Nephron progenitor cell (in vitro differentiated cells): Measurements from ENCODE around the gene RAVER2.

ENCODE experiments used
- DNase-seq: peaks from one replicate; pipeline ENCODE4 v3.0.0; 2021
- H3K27ac Mint-ChIP-seq: 2 replicates; pipeline ENCODE4 v1.8.0; 2021; ENCODE audit warnings: mild to moderate bottlenecking, moderate library complexity, mixed read lengths
- H3K27me3 Mint-ChIP-seq: 2 replicates; pipeline ENCODE4 v1.8.0; 2021; ENCODE audit warnings: mild to moderate bottlenecking, low read depth, mixed read lengths; ENCODE audit not compliant: poor library complexity
- H3K36me3 Mint-ChIP-seq: 2 replicates; pipeline ENCODE4 v1.8.0; 2021; ENCODE audit warnings: low read depth, mixed read lengths
- H3K4me1 Mint-ChIP-seq: 2 replicates; pipeline ENCODE4 v1.8.0; 2021; ENCODE audit warnings: mixed read lengths
- H3K4me3 Mint-ChIP-seq: 2 replicates; pipeline ENCODE4 v1.8.0; 2021; ENCODE audit warnings: mild to moderate bottlenecking, moderate library complexity, mixed read lengths
- H3K9me3 Mint-ChIP-seq: 2 replicates; pipeline ENCODE4 v1.8.0; 2021; ENCODE audit warnings: mild to moderate bottlenecking, moderate library complexity, mixed read lengths
- CTCF ChIP-seq: fragments of 200-600 bp; sonication (generic); IDR thresholded peaks from 2 replicates; pipeline ENCODE4 v1.5.0; 2021; ENCODE audit warnings: antibody characterized with exemption

RAVER2 gene

GRCh38 chr1:64874666-64875065 is 129.8 kb downstream of the RAVER2 start:
- Mint-ChIP-seq H3K9me3 (no peaks in the 10 kb centered on the region), H3K27me3 (peaks cover 3% of the 10 kb centered on the region), H3K4me3 (no peak overlapping the region), H3K27ac (no peak overlapping the region), H3K4me1 (no peaks in the 10 kb centered on the region), H3K36me3 (peaks cover 28% of the 10 kb centered on the region)
- DNase-seq, result no peak
- TF ChIP-seq CTCF, result no peak

- Mint-ChIP-seq H3K4me1 (no peaks in the 10 kb centered on the region), H3K4me3 (no peak overlapping the region), H3K27ac (no peak overlapping the region), H3K36me3 (peaks cover 24% of the 10 kb centered on the region), H3K27me3 (peaks cover 3% of the 10 kb centered on the region), H3K9me3 (no peaks in the 10 kb centered on the region)
- no peak for TF ChIP-seq CTCF
- no peak for DNase-seq
Observed at GRCh38 chr1:64875101-64875500, 130.2 kb downstream of the RAVER2 start.

- Mint-ChIP-seq H3K36me3 (peaks cover 23% of the 10 kb centered on the region), H3K9me3 (no peaks in the 10 kb centered on the region), H3K27me3 (peaks cover 3% of the 10 kb centered on the region), H3K4me1 (no peaks in the 10 kb centered on the region), H3K27ac (no peak overlapping the region), H3K4me3 (no peak overlapping the region)
- no peak for DNase-seq
- TF ChIP-seq CTCF, result no peak
Observed at GRCh38 chr1:64875606-64876005, 130.7 kb downstream of the RAVER2 start.

- Mint-ChIP-seq H3K4me3 (no peak overlapping the region), H3K36me3 (peaks cover 10% of the 10 kb centered on the region), H3K4me1 (peaks cover 7% of the 10 kb centered on the region), H3K27me3 (peaks cover 3% of the 10 kb centered on the region), H3K27ac (no peak overlapping the region), H3K9me3 (no peaks in the 10 kb centered on the region)
- no peak for DNase-seq
- no peak for TF ChIP-seq CTCF
Observed at GRCh38 chr1:64877151-64877550, 132.3 kb downstream of the RAVER2 start.

- TF ChIP-seq CTCF, result no peak
- Mint-ChIP-seq H3K36me3 (peaks cover 8% of the 10 kb centered on the region), H3K9me3 (no peaks in the 10 kb centered on the region), H3K27ac (no peak overlapping the region), H3K4me1 (peaks cover 10% of the 10 kb centered on the region), H3K4me3 (no peak overlapping the region), H3K27me3 (peaks cover 3% of the 10 kb centered on the region)
- no peak for DNase-seq
Observed at GRCh38 chr1:64877598-64877997, 132.7 kb downstream of the RAVER2 start.

- no peaks in the 10 kb centered on the region for H3K9me3 Mint-ChIP-seq
- no peak overlapping the region for H3K27ac Mint-ChIP-seq
- H3K4me1 Mint-ChIP-seq, result peaks cover 15% of the 10 kb centered on the region
- no peak overlapping the region for H3K4me3 Mint-ChIP-seq
- DNase-seq, result no peak
- H3K27me3 Mint-ChIP-seq, result peaks cover 3% of the 10 kb centered on the region
- peaks cover 4% of the 10 kb centered on the region for H3K36me3 Mint-ChIP-seq
- TF ChIP-seq CTCF, result no peak
Observed at GRCh38 chr1:64878090-64878489, 133.2 kb downstream of the RAVER2 start.
